ENCODE results near the gene PPM1B.

DNA sequence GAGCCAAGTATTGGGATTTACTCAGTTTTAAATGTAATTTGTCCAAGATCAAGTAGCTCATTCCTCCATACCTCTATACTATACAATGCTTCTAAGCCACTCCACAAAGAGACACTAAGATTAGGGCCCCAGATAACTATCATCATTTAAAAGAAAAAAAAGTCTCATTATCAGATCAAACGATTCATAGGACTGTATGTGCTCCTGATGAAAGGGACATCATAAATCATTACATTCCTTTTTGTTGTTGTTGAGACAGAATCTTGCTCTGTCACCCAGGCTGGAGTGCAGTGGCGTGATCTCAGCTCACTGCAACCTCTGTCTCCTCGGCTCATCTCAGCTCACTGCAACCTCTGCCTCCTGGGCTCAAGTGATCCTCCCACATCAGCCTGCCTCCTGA, 104.4 kb downstream of the PPM1B start:
- TF ChIP-seq POLR2A (IDR thresholded peaks at IDR 0.05; ENCODE audit: low read depth, low read length) = no peak
- TF ChIP-seq POLR2AphosphoS5 (IDR thresholded peaks at IDR 0.05; ENCODE audit: low read depth, low read length) = no peak
- no peak for TF ChIP-seq POU2F2 (IDR thresholded peaks at IDR 0.05; ENCODE audit: low read depth, low read length)
- TF ChIP-seq PAX5 (IDR thresholded peaks at IDR 0.05; ENCODE audit: insufficient read depth, low read length, severe bottlenecking) = no peak
- TF ChIP-seq TAF1 (IDR thresholded peaks at IDR 0.05; ENCODE audit: low read depth, low read length) = no peak
- TF ChIP-seq SPI1 (IDR thresholded peaks at IDR 0.05; ENCODE audit: low read depth, low read length) = no peak
